HG03039 (cell line): ENCODE measurements around the gene EN1.

Experiments used
- ATAC-seq: cut with Tn5 transposase; IDR thresholded peaks from one replicate; pipeline ENCODE4 v1.9.1; 2021; ENCODE audit warnings: mild to moderate bottlenecking, moderate library complexity; ENCODE audit not compliant: unreplicated experiment

The EN1 gene

DNA sequence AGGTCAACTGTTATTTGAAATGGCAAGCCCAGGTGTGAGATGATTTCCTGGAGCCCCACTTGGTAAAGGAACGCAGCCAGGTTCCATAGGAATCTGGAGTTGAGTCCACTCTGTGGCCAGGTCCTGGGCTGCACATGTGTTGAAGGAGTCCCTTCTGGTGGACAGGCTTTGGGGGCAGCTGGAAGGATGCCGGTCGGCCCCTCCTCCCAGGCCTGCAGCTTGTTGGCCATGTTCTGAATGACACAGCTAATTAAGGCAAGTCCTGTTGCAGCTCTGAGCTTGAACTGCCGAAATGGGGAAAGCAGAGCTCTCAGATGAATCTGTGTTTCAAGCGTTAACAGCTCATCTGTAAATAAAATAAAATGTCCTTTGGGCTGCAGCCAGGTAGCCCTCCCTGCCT lies 23.8 kb downstream of the EN1 start:
- no peak for ATAC-seq

- ATAC-seq = no peak
These were observed 24.9 kb downstream of the EN1 start for GRCh38 chr2:118822572-118822971.

DNA sequence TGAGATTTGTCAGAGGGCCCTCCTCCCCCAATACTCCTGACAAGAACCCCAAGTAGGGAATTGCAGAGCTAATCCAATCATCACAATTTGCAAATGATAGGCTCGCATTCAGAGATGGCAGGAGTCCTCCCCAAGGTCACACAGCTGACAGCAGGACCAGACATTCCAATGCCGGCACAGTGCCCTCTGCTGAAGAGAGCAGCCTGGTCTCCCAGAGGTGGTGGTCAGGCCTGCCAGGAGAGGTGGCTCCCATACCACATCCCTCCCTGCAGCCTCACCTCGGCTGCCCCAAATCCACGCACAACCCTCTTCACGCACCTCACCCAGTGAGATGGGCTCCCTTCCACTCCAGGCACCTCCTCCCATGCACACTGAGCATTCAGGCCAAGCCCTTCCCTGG lies 25.4 kb downstream of the EN1 start:
- no peak for ATAC-seq

DNA sequence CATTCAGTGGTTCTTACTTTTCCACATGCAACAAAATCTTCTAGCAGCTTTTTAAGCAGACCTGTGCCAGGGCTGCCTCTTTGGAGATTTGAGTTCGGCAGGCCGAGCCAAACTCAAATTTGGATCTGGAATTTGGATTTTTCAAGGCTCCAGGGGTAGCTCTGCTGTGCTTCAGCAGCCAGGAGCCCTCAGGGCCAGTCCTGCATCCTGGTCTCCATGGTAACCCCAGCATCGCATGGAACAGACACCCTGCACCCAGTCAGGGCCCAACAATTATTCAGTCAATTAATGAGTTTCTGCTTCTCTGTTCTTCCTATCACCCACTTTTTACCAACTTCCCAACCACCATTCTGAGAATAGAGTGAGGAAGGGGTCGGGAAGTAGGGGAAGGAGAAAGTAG lies 30.0 kb downstream of the EN1 start:
- no peak for ATAC-seq

- no peak for ATAC-seq
These were observed 30.8 kb downstream of the EN1 start for GRCh38 chr2:118816669-118817068.

GRCh38 chr2:118815731-118816130 lies 31.7 kb downstream of the EN1 start:
- ATAC-seq = no peak

DNA sequence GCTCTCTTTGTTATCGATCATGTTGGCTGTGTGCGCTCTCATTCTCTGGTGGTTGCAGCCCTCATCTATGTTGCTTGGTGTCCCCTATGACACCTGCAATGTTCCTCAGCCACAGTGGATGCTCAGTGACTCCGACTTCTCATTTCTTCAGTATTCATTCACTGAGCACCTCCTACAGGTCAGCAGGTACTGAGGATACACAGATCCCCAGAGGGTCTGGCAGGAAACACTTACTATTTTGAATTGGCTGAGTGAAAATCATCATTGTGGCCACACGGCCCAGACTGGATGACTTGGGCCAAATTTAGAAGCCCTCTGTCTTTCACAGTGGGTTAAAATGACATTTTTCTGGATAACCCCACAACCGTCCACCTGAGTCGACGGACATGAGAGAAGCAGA lies 32.1 kb downstream of the EN1 start:
- ATAC-seq = no peak

- no peak for ATAC-seq
These were observed 33.1 kb downstream of the EN1 start for GRCh38 chr2:118814368-118814767.

DNA sequence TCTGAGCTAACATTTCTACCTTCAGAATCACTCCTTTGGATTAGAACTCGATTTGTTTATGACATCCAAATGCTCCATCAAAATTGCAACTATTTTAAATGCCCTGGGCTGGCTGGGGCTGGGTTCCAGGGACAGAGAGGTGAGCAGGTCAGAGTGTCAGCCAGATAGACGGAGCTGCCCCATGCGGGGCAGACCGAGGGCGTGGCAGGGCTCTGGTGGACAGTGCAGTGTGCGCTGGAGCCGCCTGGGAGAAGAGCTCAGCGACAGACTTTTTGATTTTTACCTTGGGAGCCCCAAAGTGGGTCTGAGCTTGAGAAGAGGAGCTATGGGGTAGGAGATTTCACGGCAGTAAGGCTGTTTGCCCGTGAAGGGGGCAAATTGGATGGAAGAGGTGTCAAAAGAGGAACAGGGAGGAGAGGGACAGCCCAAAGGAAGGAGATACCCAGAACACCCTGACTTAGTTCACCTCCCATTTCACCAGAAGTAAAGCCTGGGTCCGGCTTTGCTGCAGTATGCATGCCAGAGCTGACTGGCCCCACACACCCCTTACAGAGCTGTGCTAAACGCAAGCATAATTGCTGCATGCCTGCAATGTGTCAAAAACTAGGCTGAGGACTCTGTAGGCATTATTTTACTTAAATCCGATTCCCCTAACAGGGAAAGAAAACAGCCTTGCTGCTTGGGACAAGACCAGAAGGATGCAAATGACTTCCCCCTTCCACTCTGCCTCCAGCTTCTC lies 33.7 kb downstream of the EN1 start:
- no peak for ATAC-seq

- ATAC-seq = no peak
These were observed 34.3 kb downstream of the EN1 start for GRCh38 chr2:118813111-118813510.

DNA sequence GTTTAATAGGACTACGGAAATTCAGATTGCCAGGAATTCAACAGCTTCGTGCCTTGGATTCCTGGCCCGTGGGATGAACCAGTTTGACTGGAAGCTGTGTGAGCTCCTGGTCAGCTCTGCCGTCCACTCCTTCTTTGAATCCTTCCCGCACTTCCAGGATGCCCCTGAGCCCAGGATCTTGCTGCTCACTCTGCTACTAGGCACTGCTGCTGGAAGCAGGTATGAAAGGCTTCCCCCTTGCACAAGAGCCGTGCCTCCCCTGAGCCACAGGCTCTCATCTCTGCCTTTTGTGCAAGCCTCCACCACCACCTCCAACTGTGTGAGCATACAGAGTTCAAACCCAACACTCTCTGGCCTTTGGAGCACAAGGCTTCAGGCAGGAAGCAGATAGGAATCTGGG lies 34.9 kb downstream of the EN1 start:
- no peak for ATAC-seq

GRCh38 chr2:118811514-118812115 lies 35.8 kb downstream of the EN1 start:
- no peak for ATAC-seq

GRCh38 chr2:118810766-118811165 lies 36.7 kb downstream of the EN1 start:
- ATAC-seq = no peak

DNA sequence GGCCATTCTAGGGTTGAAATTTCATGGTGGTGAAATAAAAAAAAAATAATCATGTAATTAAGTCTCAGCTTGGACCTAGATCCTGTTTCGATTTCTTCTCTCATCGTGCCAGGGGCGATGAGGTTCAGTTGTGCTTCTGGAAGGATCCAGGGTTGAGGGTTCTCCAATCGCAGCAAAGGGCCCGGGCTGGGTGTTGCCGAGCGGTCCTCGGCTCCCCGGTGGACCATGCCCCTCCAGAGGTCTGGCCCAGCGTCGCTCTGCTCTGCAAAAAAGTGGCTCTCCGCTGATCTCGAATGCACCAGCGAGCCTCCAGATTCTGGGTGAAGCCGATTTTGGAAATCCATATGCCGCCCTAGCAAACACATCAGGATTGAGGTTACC lies 39.0 kb downstream of the EN1 start:
- ATAC-seq = no peak

DNA sequence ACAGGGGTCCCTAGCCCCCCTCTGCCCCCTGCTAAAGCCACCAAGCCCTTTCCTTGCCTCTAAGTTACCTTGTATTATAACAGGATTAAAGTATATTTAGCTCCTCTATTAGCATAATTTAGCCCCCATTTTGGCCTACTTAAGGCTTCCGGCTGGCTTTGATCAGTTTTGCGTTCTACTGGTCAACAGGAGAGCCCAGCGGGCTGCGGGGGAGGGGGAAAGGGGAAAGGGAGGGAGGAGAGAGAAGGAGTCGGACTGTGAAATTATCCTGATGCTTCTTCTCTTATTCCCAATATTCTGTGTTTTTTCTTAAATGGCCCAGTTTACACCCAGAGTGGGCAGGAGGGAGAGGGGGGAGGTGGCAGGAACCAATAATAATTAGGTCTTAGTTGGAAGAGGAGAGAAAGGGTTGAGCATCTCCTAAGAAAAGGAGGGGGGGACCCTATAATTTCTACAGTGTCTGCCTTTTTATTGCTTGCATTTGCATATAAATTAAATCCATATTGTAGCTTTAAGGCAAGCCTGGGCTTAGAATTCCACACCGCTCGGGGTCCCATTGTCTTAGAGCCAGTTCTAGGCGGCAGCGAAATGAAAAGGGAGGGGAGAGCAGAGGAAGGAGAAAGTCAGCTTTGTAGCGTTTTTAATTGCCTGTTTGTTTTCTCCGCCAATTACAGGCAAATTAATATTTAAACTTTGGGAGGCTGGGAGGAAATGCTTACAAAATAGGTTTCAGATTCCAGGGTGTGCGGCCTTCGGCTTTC lies 39.6 kb downstream of the EN1 start:
- ATAC-seq = no peak

DNA sequence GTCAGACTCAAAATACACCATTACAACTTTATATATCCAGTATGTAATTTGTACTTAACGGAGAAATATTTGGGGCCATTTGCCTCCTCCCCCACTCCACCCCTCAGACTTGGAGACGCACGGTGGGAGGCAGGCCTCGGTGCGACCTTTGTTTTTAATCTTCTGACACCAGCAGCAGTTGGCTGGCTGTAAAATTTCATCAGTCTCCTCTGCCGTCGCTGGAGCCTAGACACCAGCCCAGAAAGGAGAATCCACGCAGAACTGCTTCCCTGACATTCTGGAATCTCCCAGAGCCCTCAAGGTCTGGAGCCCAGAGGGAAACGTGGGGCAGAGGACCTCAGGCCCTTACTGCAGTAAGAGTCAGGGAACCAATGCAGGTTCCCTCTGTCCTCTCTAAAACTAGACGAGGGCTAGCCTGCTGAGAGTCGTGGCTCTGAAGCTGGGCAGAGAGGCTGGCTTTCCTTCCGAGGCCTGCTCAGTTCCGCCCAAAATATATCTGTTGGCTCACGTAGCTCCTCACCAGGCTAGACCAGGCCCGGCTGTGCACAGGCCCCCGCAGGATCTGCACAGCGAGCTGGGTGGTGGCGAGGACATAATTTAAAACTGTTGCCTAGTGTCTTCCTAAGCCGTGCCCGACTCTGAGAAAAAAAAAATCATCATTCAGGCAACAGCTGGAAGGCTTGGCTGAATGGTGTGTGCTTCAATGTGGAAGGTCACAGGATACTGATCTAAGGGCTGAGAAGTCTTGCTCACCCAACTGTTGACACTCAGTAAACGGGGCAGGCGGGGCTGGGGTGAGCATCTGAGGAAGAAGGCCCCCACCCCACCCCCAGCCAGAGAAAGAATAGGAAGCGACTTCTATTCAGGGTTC lies 40.4 kb downstream of the EN1 start:
- ATAC-seq = no peak

- ATAC-seq = no peak
These were observed 42.3 kb downstream of the EN1 start for GRCh38 chr2:118805064-118805690.

GRCh38 chr2:118803012-118803411 lies 44.4 kb downstream of the EN1 start:
- ATAC-seq = no peak

GRCh38 chr2:118801151-118801550 lies 46.3 kb downstream of the EN1 start:
- no peak for ATAC-seq

DNA sequence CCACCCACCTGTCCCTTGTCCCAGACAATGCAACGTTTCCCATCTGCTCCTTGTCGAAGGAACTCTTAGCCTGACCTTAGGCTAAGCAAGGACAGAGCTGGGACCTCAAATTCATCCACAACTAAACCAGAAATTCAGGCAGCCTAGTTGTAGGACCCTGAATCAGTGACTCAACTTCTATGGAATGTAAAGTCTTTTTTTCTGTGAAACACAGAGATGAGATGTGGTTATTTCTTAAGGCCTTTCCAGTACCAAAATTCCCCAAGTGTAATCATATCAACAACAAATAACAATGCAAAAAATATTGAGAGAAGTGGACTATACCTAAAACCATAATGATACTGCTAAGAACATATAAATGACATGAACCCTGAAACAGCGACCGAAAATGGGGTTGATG lies 46.7 kb downstream of the EN1 start:
- no peak for ATAC-seq

DNA sequence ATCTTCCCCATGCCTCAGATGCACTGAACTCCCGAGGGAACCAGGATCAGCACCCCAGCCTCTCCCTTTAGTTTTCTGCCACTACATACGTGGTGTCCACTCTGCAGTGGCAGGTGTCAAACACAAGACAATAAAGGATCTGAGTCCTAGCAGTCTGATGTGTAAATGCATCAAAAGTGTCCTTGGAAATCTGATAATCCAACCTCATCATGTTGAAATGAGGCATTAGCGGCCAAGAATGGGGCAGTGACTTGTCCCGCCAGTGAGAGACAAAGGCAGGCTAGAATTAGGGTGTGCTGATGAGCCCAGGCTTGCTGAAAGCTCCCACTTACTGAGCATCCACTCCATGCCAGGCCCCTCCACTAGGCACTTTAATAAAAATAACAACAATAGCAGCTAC lies 52.9 kb downstream of the EN1 start:
- no peak for ATAC-seq
